MCF 10A (cell line): ENCODE data around the gene SLC7A8. TPM values are rescaled to one million over a fixed set of nuclear protein-coding genes. Genes with fewer than 3 reads are reported as not detected.

Experiments used
- BruUV-seq: library from RNA; stranded (reverse); fragments of 400-500 nt; replicated peaks from 2 replicates; lab custom pipeline; 2021; lab: Mats Ljungman, UMichigan
- CTCF ChIA-PET: fragments of 300-600 bp; sonication (Branson Sonifier 250); formaldehyde crosslinking; extraction: SDS; loops from one replicate; lab custom pipeline; 2021; ENCODE audit warnings: antibody characterized with exemption, inconsistent platforms; lab: Yijun Ruan, JAX
- POLR2A ChIA-PET: fragments of 300-600, 350-650 bp; sonication (Branson Sonifier 250); formaldehyde crosslinking; extraction: SDS; loops from one replicate; lab custom pipeline; 2020; ENCODE audit warnings: antibody characterized with exemption, inconsistent platforms; lab: Yijun Ruan, JAX
- DNase-seq: peaks from one replicate; pipeline ENCODE4 v3.0.0-alpha.2; 2018; ENCODE audit not compliant: unreplicated experiment
- H3K27ac Mint-ChIP-seq: one replicate; pipeline ENCODE4 v1.8.0; 2022; ENCODE audit warnings: mild to moderate bottlenecking, low read depth, mixed read lengths; ENCODE audit not compliant: unreplicated experiment
- H3K27me3 Mint-ChIP-seq: one replicate; pipeline ENCODE4 v1.8.0; 2022; ENCODE audit warnings: mixed read lengths; ENCODE audit not compliant: insufficient read depth, unreplicated experiment
- H3K36me3 Mint-ChIP-seq: one replicate; pipeline ENCODE4 v1.8.0; 2022; ENCODE audit warnings: mild to moderate bottlenecking, moderate library complexity, mixed read lengths; ENCODE audit not compliant: insufficient read depth, unreplicated experiment
- H3K4me1 Mint-ChIP-seq: one replicate; pipeline ENCODE4 v1.8.0; 2022; ENCODE audit warnings: mixed read lengths; ENCODE audit not compliant: insufficient read depth, unreplicated experiment
- H3K4me3 Mint-ChIP-seq: one replicate; pipeline ENCODE4 v1.8.0; 2022; ENCODE audit warnings: mild to moderate bottlenecking, moderate library complexity, mixed read lengths; ENCODE audit not compliant: unreplicated experiment
- H3K9me3 Mint-ChIP-seq: one replicate; pipeline ENCODE4 v1.8.0; 2022; ENCODE audit warnings: mixed read lengths; ENCODE audit not compliant: unreplicated experiment
- CTCF ChIP-seq: fragments of 200-600 bp; IDR thresholded peaks from one replicate; pipeline ENCODE4 v1.8.0; 2022; ENCODE audit warnings: antibody characterized with exemption, mild to moderate bottlenecking; ENCODE audit not compliant: unreplicated experiment
- intact Hi-C: fragments of 100-400 bp; cut with micrococcal nuclease; formaldehyde crosslinking; loops from 2 replicates; pipeline ENCODE4 v1.14.1; 2022
- total RNA-seq: library from RNA; stranded (reverse); gene quantifications from 2 replicates; pipeline ENCODE4 v1.2.3, GENCODE V29; 2022

SLC7A8 gene
- total RNA-seq, 1 experiment from 2014 or later, result 2.4 TPM

DNA sequence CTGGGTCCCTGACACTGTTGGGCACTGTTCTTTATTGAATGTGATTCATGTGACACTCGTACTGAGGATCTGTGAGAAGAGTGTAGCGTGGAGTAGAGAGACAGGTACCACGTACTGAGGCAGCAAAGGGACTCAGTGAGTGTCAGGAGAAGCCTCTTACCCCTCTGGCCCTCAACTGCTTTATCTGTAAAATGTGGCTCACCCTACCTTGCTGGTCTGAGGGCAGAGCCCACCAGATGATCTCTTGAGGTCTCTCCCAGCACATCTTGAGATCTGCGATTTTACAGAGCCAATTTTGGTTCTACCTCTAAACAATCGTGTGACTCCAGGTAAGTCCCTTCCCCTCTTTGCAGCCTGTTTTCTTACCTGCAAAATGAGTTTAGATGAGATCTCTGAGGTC, 67.5 kb downstream of the SLC7A8 start:
- ChIA-PET POLR2A (interaction anchor here (1.1 to 1.2 kb wide), 2 partner anchors 7 to 20 kb away, joined by 4 read pairs; no protein-coding TSS in a partner anchor), CTCF (interaction anchor here (0.6 to 20.7 kb wide), 6 partner anchors 39 to 143 kb away, joined by 3 to 766 read pairs (median 4); partner anchors contain the start of genes AJUBA and SLC7A8)
- intact Hi-C loops, result loop anchor here (5.0 kb wide), 1 partner anchor 266 kb away; no protein-coding TSS in a partner anchor
- no peak for DNase-seq
- H3K4me3 Mint-ChIP-seq, result no peak overlapping the region
- no peaks in the 10 kb centered on the region for H3K27me3 Mint-ChIP-seq
- H3K9me3 Mint-ChIP-seq, result no peaks in the 10 kb centered on the region
- no TSS peak for BruUV-seq
- H3K36me3 Mint-ChIP-seq, result no peaks in the 10 kb centered on the region
- peaks cover 16% of the 10 kb centered on the region for H3K4me1 Mint-ChIP-seq
- H3K27ac Mint-ChIP-seq, result no peak overlapping the region
- no peak for TF ChIP-seq CTCF

- Mint-ChIP-seq H3K36me3 (no peaks in the 10 kb centered on the region), H3K4me3 (no peak overlapping the region), H3K27me3 (no peaks in the 10 kb centered on the region), H3K27ac (peak overlapping the region; percentile 77), H3K9me3 (no peaks in the 10 kb centered on the region), H3K4me1 (peaks cover 16% of the 10 kb centered on the region)
- no TSS peak for BruUV-seq
- no peak for TF ChIP-seq CTCF
- POLR2A ChIA-PET, result interaction anchor here (0.6 to 1.2 kb wide), 5 partner anchors 8 to 106 kb away, joined by 3 to 4 read pairs (median 4); partner anchors contain the start of gene ACIN1
- CTCF ChIA-PET, result interaction anchor here (0.6 to 20.7 kb wide), 7 partner anchors 38 to 133 kb away, joined by 3 to 766 read pairs (median 4); partner anchors contain the start of genes AJUBA and SLC7A8
- peak; percentile 87 for DNase-seq
- intact Hi-C loops, result loop anchor here (5.0 kb wide), 1 partner anchor 267 kb away; no protein-coding TSS in a partner anchor
Measured at GRCh38 chr14:23115039-23115731, 68.3 kb downstream of the SLC7A8 start.

DNA sequence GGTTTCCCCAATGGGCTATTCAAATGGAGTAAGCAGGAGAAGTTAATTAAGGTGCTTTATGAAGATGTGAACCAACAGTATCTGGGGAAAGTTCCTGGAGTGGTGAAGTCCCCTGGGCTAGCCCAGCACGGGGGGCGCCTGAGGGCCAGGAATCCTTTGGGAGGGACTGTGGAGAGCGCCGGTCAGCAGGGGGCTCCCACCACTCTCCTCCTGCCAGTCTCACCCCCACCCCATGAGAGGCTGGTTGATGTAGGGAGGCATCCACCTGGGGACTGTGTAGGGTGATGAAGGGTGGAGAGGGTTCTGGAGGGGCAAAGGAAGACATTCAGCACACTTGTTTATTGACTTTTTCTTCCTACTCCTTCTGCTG, 68.8 kb downstream of the SLC7A8 start:
- H3K4me1 Mint-ChIP-seq, result peaks cover 16% of the 10 kb centered on the region
- no peaks in the 10 kb centered on the region for H3K9me3 Mint-ChIP-seq
- TF ChIP-seq CTCF, result no peak
- ChIA-PET POLR2A (interaction anchor here (0.6 to 1.2 kb wide), 5 partner anchors 8 to 107 kb away, joined by 3 to 4 read pairs (median 4); partner anchors contain the start of gene ACIN1), CTCF (interaction anchor here (0.7 to 20.7 kb wide), 5 partner anchors 13 to 128 kb away, joined by 3 to 766 read pairs (median 4); partner anchors contain the start of gene SLC7A8)
- no peaks in the 10 kb centered on the region for H3K27me3 Mint-ChIP-seq
- peak overlapping the region; percentile 77 for H3K27ac Mint-ChIP-seq
- H3K4me3 Mint-ChIP-seq, result no peak overlapping the region
- no peaks in the 10 kb centered on the region for H3K36me3 Mint-ChIP-seq
- no peak for DNase-seq
- intact Hi-C loops, result loop anchor here (5.0 kb wide), 1 partner anchor 268 kb away; no protein-coding TSS in a partner anchor
- BruUV-seq, result no TSS peak

DNA sequence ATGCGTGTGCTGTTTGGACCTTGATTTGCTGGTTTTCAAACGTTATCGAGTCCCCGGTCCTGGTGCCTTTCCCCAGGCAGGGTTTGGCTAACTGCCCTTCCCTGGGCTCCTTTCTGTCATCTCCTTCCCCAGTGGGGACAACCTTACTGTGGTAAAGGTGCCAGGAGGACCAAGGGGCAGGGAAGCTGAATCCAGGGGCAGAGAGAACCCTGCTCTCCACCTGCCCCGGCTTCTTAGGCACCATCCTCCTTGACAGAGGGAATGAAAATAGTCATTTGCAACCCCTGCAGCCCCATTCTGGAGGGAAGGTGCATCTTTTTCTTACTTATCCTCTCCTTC, 69.4 kb downstream of the SLC7A8 start:
- no peak overlapping the region for H3K4me3 Mint-ChIP-seq
- ChIA-PET CTCF (interaction anchor here (0.6 to 20.7 kb wide), 5 partner anchors 13 to 72 kb away, joined by 3 to 766 read pairs (median 6); partner anchors contain the start of genes ACIN1, C14orf119 and SLC7A8), POLR2A (interaction anchor here (2.6 kb wide), 1 partner anchor 19 kb away, joined by 10 read pairs; the partner anchor contains the start of genes ACIN1 and C14orf119)
- TF ChIP-seq CTCF, result no peak
- no TSS peak for BruUV-seq
- no peaks in the 10 kb centered on the region for H3K36me3 Mint-ChIP-seq
- DNase-seq, result no peak
- H3K27ac Mint-ChIP-seq, result no peak overlapping the region
- no peaks in the 10 kb centered on the region for H3K27me3 Mint-ChIP-seq
- no peaks in the 10 kb centered on the region for H3K9me3 Mint-ChIP-seq
- intact Hi-C loops, result no loop called here
- peaks cover 13% of the 10 kb centered on the region for H3K4me1 Mint-ChIP-seq
